ENCODE data around the gene GALNT15.

Gene GALNT15

DNA sequence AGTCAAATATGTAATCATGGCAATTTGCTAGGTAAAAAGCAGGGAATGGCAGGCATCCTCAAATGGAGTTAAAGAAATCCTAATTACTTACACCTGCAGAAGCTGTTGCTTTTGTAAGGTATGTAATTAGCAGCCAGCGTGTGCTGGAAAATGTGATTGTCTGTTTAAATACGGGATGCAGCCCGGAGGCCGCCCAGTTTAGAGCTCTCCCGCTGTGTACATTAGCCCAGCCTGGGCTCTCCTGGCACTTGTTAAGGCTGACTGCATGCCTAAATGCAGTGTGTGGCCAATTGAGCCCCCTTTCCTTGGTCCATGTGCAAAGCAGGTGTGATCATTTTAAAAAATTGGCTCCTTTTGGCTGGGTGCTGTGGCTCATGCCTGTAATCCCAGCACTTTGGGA lies 81.2 kb downstream of the GALNT15 start:
- DNase-seq: no peak

- DNase-seq: no peak
Observed at GRCh38 chr3:16257309-16257708, 82.8 kb downstream of the GALNT15 start.

- no peak for DNase-seq
Observed at GRCh38 chr3:16258177-16258576, 83.7 kb downstream of the GALNT15 start.

- DNase-seq: no peak
Observed at GRCh38 chr3:16258866-16259265, 84.4 kb downstream of the GALNT15 start.

GRCh38 chr3:16260046-16260445 lies 85.6 kb downstream of the GALNT15 start:
- DNase-seq: no peak

GRCh38 chr3:16262174-16262573 lies 87.7 kb downstream of the GALNT15 start:
- DNase-seq: no peak

DNA sequence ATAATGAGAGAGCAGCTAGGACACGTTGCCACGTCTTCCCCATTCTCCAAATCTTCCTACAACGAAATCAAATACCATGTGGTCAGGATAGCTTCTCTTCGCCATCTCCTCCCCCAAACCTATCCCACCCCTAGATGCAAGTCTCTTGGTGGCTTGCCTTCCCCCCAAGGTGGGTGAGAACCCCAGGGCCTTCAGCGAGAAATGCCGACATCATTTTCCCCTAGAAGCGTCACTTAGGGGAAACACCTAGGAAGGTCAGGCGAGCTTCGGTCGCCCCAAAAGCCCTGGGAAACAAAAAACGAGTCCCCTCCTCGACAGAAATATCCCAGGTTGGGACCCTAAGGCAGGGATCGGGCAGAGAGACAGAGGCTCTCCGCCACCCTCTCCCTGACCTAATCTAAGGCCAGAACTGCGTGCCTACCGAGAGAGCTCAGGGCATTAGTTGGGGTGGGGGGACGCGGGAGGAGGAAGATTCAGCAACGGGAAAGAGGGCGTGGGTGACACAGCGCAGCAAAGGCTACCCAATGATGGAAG lies 89.8 kb downstream of the GALNT15 start:
- no peak for DNase-seq

DNA sequence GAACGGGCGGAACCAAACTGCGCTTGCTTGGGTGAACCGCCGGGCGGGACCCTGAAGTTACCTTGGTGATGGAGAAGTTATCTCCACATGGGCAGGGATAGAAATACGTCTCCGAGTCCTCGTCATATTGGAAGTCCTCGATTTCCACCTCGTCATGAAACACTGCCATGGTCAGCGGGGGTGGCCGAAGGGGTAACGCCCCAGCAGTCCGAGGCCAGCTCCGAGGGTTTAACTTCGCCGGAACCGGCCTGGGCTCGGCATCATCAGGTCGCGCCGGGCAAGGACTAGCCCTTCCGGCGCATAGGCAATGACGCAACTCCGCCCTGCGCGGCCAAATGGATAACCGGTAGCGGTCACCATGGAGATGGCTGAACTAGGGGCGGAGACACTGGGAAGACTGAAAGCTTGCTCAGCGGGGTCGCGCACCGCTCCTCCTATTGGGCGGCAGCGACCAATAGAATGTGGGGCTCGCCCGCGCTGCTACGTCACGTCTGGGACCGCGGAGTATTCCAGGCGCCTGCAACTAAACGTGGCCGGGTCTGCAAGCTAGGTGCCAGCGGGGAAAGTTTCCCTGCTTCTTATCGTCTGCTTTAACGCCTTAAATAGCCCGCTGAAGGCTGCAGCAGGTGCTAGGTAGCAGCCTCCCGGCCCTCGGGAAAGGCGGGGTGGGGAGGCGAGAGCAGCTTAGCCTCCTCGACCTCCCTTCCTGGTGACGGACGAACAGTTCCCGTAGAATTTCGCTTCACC lies 90.4 kb downstream of the GALNT15 start, which contains the start of the genes DPH3 and OXNAD1:
TSS of gene DPH3 (minus strand) at position 236 of the 747 bp plus-strand sequence. CDS start at position 169, 67 bp downstream.
TSS of gene OXNAD1 (plus strand) at position 505 of the 747 bp plus-strand sequence. CDS start 5,741 bp downstream, outside the sequence.
- peak; percentile 99 for DNase-seq

GRCh38 chr3:16265455-16265786 lies 90.9 kb downstream of the GALNT15 start:
- no peak for DNase-seq

DNA sequence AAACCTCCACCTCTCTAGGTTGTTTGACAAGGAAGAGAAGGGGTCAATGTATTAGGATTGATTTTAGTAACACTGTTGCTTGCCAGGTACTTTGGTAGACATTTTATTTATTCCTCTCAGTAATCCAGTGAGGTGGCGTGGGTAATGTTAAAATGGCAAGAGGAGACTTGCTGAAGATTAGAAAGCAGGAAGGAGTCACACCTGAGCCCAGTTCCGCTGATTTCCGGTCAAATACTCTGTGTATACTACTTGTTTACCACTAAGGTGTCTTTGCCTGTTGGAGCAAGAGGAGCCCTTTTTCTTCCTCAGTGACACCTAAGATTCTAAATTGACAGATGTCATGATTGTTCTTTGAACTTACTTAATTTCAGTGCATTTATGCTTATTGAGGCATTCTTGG lies 92.2 kb downstream of the GALNT15 start:
- DNase-seq: no peak

GRCh38 chr3:16270855-16271254 lies 96.4 kb downstream of the GALNT15 start:
- DNase-seq: no peak

- DNase-seq: no peak
Observed at GRCh38 chr3:16272588-16272987, 98.1 kb downstream of the GALNT15 start.

GRCh38 chr3:16273867-16274266 lies 99.4 kb downstream of the GALNT15 start:
- no peak for DNase-seq

- DNase-seq: no peak
Observed at GRCh38 chr3:16277471-16277870, 103.0 kb downstream of the GALNT15 start.

DNA sequence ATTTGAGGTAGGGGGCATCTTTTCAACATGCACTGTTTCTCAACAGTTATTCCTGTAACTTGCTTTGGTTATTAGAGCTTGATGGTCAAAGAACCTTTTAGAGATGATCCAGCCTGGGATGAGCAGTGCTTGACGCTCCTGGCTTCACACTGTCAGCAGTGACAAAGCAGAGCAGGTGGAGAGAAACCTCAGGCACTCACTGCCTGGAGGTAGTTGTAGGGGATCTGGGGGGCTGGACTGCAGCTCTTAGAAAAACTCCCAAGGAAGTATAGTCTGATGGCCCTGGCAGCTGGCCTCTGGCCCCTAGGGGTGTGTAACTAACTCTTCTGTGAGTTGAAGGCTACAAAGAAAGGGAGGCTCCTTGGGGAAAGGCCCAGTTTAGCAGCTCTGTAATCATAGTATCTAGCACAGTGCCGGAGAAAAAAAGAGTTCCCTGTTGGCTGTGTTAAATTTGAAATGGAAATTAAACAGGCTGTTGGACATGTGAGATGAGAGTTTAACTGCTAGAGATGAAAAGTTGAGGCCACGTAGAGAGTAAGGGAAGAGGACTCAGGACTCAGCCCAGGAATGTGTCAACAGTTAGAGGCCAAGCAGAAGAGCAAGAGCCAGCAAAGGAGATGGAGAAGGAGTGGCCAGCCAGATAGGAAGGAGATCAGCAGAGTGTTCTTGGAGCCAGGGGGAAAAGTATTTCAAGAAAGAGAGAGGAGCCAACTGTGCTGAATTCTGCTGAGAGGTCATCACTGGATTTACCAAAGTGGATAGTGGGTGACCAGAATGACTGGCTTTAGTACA lies 104.7 kb downstream of the GALNT15 start:
- DNase-seq: no peak

DNA sequence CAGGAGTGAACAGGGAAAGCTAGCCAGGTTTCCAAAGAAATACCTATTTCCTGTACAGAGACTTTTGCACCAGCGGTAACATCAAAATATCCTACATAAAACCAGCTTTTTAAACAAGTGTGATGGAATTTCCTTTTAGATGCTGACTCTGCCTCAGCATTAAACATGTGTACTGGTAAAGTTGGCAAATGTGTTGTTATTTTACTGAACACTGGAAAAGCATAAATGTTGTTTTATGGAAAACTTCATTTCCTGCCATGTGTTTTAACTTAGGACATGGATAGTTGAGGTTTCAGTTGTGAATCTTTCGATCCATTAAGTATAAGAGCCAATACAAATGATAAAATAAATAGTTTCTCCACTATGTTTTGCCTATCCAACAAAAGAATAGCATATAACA lies 106.2 kb downstream of the GALNT15 start:
- no peak for DNase-seq
